ENCODE results near the gene PLCB1. TPM values are rescaled to one million over a fixed set of nuclear protein-coding genes. Genes with fewer than 3 reads are reported as not detected.

Gene PLCB1
- total RNA-seq, 2 experiments from 2014 or later, result 3.1 to 3.6 TPM

DNA sequence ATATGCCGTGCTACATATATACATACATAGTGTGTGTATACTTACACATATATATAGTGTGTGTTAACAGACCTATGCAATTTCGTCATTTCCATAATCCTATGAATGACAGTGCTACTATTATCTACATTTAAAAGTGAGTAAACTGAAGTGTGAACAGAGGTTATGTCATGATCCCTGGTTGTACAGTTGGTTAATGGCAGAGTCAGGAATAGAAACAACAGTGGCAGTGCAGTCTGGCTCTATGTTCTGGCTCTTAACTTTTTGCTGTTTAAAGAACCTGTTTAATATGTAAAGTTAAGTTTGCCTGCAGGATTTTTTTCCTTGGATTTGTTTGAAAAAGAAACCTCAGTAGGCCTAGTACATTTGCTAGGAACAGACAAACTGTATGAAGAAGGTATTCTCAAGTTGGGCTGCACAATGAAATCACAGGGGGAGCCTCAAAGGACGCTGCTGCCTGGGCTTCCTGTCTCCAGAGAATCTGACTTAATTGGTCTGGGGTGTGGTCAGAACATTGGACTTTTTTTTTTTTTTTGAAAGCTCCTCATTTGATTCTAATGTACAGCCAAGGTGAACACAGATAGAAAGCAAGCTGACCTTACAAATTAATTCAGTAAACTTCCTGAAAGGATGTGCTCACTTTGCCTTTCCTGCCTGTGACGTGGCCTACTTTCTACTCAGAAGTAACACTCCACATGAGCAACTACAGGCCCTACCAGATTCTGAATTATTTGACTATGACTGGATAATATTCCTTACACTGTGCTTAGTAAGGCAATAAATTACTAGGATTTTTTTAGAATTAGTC, 29.4 kb downstream of the PLCB1 start:
- Mint-ChIP-seq H3K4me3 (no peak overlapping the region), H3K36me3 (ENCODE audit: low read depth) (no peaks in the 10 kb centered on the region), H3K27ac (peak overlapping the region; percentile 88), H3K27me3 (no peaks in the 10 kb centered on the region), H3K4me1 (ENCODE audit: low read depth) (peaks cover 14% of the 10 kb centered on the region), H3K9me3 (peaks cover 8% of the 10 kb centered on the region)
- POLR2A ChIA-PET, result no interaction called here
- DNase-seq (peak; percentile 14), ATAC-seq (peak; percentile 42)
- intact Hi-C loops (cut with micrococcal nuclease), result no loop called here
- TF ChIP-seq, protein P1, sequence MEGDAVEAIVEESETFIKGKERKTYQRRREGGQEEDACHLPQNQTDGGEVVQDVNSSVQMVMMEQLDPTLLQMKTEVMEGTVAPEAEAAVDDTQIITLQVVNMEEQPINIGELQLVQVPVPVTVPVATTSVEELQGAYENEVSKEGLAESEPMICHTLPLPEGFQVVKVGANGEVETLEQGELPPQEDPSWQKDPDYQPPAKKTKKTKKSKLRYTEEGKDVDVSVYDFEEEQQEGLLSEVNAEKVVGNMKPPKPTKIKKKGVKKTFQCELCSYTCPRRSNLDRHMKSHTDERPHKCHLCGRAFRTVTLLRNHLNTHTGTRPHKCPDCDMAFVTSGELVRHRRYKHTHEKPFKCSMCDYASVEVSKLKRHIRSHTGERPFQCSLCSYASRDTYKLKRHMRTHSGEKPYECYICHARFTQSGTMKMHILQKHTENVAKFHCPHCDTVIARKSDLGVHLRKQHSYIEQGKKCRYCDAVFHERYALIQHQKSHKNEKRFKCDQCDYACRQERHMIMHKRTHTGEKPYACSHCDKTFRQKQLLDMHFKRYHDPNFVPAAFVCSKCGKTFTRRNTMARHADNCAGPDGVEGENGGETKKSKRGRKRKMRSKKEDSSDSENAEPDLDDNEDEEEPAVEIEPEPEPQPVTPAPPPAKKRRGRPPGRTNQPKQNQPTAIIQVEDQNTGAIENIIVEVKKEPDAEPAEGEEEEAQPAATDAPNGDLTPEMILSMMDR (IDR thresholded peaks at IDR 0.05), result no peak
- CTCF ChIA-PET, result interaction anchor here (1.3 kb wide), 1 partner anchor 8 kb away, joined by 3 read pairs; no protein-coding TSS in a partner anchor

DNA sequence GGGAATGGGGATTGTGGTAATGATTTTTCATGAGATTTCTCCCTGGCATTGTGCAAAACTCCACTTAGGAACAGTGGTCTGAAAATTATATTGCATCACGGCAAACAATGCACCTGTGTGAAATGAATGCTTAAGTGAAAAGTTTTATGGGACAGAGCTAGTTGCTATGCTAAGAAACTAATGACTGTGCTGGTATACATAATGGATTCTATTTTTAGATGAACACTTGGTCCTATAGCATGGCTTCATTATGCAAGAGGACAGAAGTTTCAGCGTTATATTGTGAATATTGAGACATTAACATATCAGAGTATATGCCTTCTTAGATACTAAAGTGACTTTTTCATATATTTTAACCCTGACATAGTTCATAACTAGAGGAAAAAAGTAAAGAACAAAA, 30.5 kb downstream of the PLCB1 start:
- H3K36me3 Mint-ChIP-seq (ENCODE audit: low read depth), result no peaks in the 10 kb centered on the region
- ChIA-PET POLR2A (no interaction called here), CTCF (interaction anchor here (1.2 to 1.3 kb wide), 2 partner anchors 9 to 24 kb away, joined by 3 read pairs; no protein-coding TSS in a partner anchor)
- no peak overlapping the region for H3K4me3 Mint-ChIP-seq
- peaks cover 7% of the 10 kb centered on the region for H3K4me1 Mint-ChIP-seq (ENCODE audit: low read depth)
- intact Hi-C loops (cut with micrococcal nuclease), result no loop called here
- DNase-seq (no peak), ATAC-seq (no peak)
- no peaks in the 10 kb centered on the region for H3K27me3 Mint-ChIP-seq
- no peak overlapping the region for H3K27ac Mint-ChIP-seq
- TF ChIP-seq, protein P1 (IDR thresholded peaks at IDR 0.05), result no peak
- peaks cover 8% of the 10 kb centered on the region for H3K9me3 Mint-ChIP-seq

DNA sequence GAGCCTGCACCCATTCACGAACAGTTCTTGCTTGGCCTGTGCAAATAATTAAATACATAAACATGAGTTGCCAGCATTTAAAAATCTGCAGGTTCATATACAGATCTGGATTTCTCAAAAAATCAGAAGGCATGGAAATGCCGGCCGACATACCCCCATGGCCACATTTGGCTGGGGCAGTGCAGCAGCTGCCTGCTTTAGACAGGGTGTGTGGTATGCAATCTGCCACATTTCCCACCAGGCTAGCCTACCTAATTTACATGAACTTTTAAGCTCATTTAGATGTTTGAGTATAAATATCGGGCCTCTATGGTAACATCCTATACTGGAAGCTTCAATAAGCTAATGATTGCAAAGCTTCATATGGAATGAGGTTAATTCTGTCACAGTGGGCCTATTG, 31.5 kb downstream of the PLCB1 start:
- H3K9me3 Mint-ChIP-seq, result peaks cover 6% of the 10 kb centered on the region
- ChIA-PET POLR2A (no interaction called here), CTCF (interaction anchor here (1.7 kb wide), 1 partner anchor 559 kb away, joined by 4 read pairs; no protein-coding TSS in a partner anchor)
- peaks cover 7% of the 10 kb centered on the region for H3K4me1 Mint-ChIP-seq (ENCODE audit: low read depth)
- no peak for DNase-seq
- no peaks in the 10 kb centered on the region for H3K36me3 Mint-ChIP-seq (ENCODE audit: low read depth)
- ATAC-seq, result no peak
- TF ChIP-seq, protein P1 (IDR thresholded peaks at IDR 0.05), result no peak
- H3K27me3 Mint-ChIP-seq, result no peaks in the 10 kb centered on the region
- no peak overlapping the region for H3K4me3 Mint-ChIP-seq
- no peak overlapping the region for H3K27ac Mint-ChIP-seq
- intact Hi-C loops (cut with micrococcal nuclease), result no loop called here

DNA sequence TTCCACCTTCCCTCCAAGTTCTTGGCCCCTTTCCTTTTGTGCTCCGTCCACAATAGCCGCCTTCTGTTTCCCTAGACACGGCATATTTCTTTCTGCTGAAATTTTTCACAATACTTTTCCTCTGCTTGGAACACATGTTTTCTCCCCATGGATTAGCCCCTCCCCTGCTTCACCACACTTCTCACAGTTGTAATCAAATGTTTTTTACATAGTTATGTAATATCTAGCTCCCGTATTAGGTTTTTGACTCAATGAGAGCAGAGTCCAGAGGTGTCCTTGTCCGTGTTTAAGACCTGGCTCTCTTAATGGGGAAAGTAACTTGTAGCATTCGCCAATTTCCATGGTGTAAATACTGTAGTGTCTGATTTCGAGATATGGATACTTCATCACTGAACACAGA, 34.7 kb downstream of the PLCB1 start:
- ATAC-seq (no peak), DNase-seq (no peak)
- H3K4me3 Mint-ChIP-seq, result no peak overlapping the region
- ChIA-PET POLR2A (no interaction called here), CTCF (interaction anchor here (0.9 kb wide), 1 partner anchor 45 kb away, joined by 3 read pairs; no protein-coding TSS in a partner anchor)
- no peak overlapping the region for H3K27ac Mint-ChIP-seq
- intact Hi-C loops (cut with micrococcal nuclease), result no loop called here
- no peaks in the 10 kb centered on the region for H3K36me3 Mint-ChIP-seq (ENCODE audit: low read depth)
- H3K9me3 Mint-ChIP-seq, result no peaks in the 10 kb centered on the region
- peaks cover 1% of the 10 kb centered on the region for H3K4me1 Mint-ChIP-seq (ENCODE audit: low read depth)
- TF ChIP-seq, protein P1 (IDR thresholded peaks at IDR 0.05), result no peak
- no peaks in the 10 kb centered on the region for H3K27me3 Mint-ChIP-seq

DNA sequence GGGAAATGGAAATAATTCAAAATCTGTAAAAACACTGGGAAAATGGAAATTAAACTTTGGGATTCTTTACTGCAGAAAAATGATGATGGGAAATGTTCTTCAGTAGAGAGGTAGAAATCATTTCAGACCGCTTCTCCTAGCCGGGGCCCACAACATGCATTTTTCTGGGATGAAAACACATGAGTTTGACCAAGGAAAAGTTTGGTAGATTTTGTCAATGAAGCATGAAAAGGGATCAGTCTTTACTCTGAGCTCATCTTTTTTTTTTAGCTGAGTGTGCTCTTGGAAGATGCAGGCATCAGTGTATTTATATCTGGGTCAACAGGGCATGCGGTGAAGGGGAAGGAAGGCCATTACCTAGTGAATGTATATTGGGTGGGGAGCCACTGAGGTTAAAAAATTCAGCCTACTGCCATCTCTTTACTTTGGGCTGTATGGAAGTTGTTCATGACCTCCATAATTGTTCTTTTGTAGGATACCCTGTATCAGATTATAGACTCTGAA, 36.8 kb downstream of the PLCB1 start:
- TF ChIP-seq, protein P1 (IDR thresholded peaks at IDR 0.05), result no peak
- Mint-ChIP-seq H3K4me3 (no peak overlapping the region), H3K4me1 (ENCODE audit: low read depth) (no peaks in the 10 kb centered on the region), H3K9me3 (no peaks in the 10 kb centered on the region), H3K27ac (no peak overlapping the region), H3K36me3 (ENCODE audit: low read depth) (no peaks in the 10 kb centered on the region), H3K27me3 (no peaks in the 10 kb centered on the region)
- ATAC-seq, result no peak
- no peak for DNase-seq
- ChIA-PET POLR2A (no interaction called here), CTCF (no interaction called here)
- intact Hi-C loops (cut with micrococcal nuclease), result no loop called here
